ENCODE results near the gene EP400.
"Not testable (repeated sequence)": the region's sequence is repeated elsewhere in the genome, so short reads cannot be mapped to it uniquely, and the experiment has no call there.

Gene EP400

DNA sequence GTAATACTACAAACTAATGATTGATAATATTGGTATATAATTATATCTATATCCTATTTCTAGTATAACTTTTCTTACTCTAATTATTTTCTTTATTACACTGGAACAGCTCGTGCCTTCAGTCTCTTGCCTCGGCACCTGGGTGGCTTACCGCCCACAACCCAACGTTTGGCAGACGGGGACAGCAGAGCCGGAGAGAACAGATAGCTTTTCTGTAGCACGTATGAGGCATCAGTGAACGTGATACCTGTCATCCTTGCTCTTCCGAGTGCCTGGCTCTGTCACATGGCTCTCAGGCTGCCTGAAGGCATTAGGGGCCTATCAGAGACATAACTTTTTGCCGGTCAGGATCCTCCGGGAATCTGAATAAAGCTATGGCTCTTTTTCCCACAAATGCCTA lies 15.2 kb upstream of the EP400 start:
- ATAC-seq: no peak
- Mint-ChIP-seq H3K4me1 (peaks cover 29% of the 10 kb centered on the region), H3K4me3 (no peak overlapping the region), H3K9me3 (no peaks in the 10 kb centered on the region), H3K27ac (no peak overlapping the region), H3K36me3 (peaks cover 97% of the 10 kb centered on the region)
- DNase-seq (ENCODE audit: low spot score in 2 of 2): no peak

DNA sequence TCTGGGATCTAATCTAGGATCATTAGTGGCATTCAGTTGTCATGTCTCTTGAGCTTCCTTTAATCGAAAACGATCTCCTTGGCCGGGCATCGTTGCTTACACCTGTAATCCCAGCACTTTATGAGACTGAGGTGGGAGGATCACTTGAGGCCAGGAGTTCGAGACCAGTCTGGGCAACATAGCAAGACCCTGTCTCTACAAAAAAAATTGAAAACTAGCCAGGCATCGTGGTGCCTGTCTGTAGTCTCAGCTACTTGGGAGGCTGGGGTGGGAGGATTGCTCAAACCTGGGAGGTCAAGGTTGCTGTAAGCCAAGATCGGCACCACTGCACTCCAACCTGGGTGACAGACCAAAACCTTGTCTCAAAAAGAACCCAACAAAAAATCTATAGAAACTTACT lies 11.7 kb upstream of the EP400 start:
- H3K36me3 Mint-ChIP-seq: peaks cover 100% of the 10 kb centered on the region
- H3K4me1 Mint-ChIP-seq: peaks cover 8% of the 10 kb centered on the region
- DNase-seq (ENCODE audit: low spot score in 2 of 2) (no peak), ATAC-seq (no peak)
- no peak overlapping the region for H3K4me3 Mint-ChIP-seq
- H3K9me3 Mint-ChIP-seq: no peaks in the 10 kb centered on the region
- peak overlapping the region; percentile 21 for H3K27ac Mint-ChIP-seq

DNA sequence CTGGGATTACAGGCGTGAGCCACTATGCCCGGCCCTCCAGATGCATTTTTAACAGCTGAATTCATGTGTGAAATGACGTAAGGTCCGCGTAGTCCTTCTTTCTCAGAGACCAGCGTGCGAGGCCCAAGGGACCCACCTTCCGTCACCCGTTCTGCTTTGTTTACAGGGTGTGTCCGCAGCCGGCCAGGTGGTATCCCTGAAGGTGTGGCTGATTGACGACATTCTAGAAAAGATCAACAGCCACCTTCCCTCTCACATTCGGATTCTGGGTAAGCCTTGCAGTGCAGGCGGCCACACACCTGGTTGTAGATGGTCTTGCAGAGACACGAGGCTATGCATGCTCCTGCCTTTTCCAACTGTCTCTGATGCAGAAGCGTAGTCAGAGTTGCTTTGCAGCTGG lies 10.7 kb upstream of the EP400 start:
- no peak overlapping the region for H3K4me3 Mint-ChIP-seq
- ATAC-seq (no peak), DNase-seq (ENCODE audit: low spot score in 2 of 2) (no peak)
- H3K9me3 Mint-ChIP-seq: no peaks in the 10 kb centered on the region
- peaks cover 100% of the 10 kb centered on the region for H3K36me3 Mint-ChIP-seq
- H3K4me1 Mint-ChIP-seq: peaks cover under 1% of the 10 kb centered on the region
- H3K27ac Mint-ChIP-seq: no peak overlapping the region

DNA sequence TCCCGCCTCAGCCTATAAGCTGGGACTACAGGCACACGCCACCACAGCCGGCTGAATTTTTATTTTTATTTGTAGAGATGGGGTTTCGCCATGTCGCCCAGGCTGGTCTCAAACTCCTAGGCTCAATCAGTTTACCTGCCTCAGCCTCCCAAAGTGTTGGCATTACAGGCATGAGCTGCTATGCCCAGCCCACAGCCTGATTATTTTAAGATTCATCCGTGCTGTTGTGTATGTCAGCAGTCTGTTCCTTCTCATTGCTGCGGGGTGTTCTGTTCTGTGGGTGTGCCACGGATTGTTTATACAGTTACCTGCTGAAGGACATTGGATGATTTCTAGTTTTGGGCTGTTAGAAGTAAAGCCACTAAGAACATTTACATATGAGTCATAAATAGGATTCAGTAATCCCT lies 9.6 kb upstream of the EP400 start:
- Mint-ChIP-seq H3K4me3 (no peak overlapping the region), H3K36me3 (peaks cover 98% of the 10 kb centered on the region), H3K4me1 (no peaks in the 10 kb centered on the region), H3K27ac (peak overlapping the region; percentile 32), H3K9me3 (no peaks in the 10 kb centered on the region)
- ATAC-seq (no peak), DNase-seq (ENCODE audit: low spot score in 2 of 2) (no peak)

DNA sequence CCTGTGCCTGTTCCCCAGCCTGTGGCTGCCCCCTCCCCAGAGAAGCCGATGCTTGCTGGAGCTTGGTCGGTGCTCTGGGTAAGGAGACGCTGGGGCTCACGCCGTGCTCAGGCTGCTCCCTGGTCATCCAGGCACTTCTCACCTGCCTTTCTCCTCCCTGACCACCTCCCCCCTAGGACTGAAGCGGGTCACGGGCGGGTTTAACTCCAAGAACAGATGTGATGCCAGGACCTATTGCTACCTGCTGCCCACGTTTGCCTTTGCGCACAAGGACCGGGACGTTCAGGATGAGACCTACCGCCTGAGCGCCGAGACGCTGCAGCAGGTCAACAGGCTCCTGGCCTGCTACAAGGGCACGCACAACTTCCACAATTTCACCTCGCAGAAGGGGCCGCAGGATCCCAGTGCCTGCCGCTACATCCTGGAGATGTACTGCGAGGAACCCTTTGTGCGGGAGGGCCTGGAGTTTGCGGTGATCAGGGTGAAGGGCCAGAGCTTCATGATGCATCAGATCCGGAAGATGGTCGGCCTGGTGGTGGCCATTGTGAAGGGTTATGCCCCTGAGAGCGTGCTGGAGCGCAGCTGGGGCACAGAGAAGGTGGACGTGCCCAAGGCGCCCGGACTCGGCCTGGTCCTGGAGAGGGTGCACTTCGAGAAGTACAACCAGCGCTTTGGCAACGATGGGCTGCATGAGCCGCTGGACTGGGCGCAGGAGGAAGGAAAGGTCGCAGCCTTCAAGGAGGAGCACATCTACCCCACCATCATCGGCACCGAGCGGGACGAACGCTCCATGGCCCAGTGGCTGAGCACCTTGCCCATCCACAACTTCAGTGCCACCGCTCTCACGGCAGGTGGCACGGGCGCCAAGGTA lies 8.4 kb upstream of the EP400 start:
- no peak for ATAC-seq
- Mint-ChIP-seq H3K27ac (peak overlapping the region; percentile 61), H3K9me3 (no peaks in the 10 kb centered on the region), H3K4me3 (no peak overlapping the region), H3K4me1 (no peaks in the 10 kb centered on the region), H3K36me3 (peaks cover 90% of the 10 kb centered on the region)
- DNase-seq (ENCODE audit: low spot score in 2 of 2): no peak

DNA sequence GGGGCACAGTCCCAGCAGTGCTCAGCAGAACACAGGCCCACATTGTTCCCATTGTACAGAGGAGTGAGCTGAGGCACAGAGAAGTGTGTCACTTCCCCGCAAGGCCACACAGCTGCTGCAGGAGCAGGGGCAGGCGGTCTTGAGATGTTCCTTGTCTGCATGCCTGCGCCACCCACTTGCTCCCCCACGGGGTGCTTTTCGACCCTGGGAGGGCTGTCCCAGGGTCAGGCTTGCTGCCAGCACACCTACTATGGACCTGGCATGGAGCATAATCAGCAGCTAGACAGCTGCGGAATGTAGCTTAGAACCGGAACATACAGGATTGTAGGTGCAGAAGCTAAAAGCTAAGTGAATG lies 7.8 kb upstream of the EP400 start:
- Mint-ChIP-seq H3K9me3 (no peaks in the 10 kb centered on the region), H3K4me3 (no peak overlapping the region), H3K4me1 (no peaks in the 10 kb centered on the region), H3K27ac (no peak overlapping the region), H3K36me3 (peaks cover 84% of the 10 kb centered on the region)
- DNase-seq (ENCODE audit: low spot score in 2 of 2) (no peak), ATAC-seq (peak; percentile 21)

DNA sequence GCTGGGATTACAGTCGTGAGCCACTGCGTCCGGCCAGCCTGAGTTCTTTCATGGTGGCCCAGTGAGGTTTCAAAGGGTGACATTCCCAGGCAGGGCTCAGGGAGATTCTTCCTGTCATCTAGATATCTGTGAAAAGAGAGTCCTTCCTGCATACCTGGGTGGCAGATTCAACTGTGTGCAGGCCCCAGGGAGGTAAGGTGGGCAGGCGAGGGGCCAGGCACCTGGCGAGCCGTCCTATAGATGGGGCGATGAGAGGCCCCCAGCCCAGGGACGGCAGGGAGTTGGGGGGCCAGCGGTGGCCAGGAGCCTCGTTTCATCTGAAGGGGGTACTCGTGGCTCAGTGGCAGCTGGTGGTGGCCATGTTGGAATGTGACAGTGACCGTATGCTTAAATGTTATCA lies 7.1 kb upstream of the EP400 start:
- DNase-seq (ENCODE audit: low spot score in 2 of 2): no peak
- H3K4me1 Mint-ChIP-seq: peaks cover 3% of the 10 kb centered on the region
- no peak overlapping the region for H3K27ac Mint-ChIP-seq
- no peaks in the 10 kb centered on the region for H3K9me3 Mint-ChIP-seq
- no peak overlapping the region for H3K4me3 Mint-ChIP-seq
- no peak for ATAC-seq
- peaks cover 77% of the 10 kb centered on the region for H3K36me3 Mint-ChIP-seq

DNA sequence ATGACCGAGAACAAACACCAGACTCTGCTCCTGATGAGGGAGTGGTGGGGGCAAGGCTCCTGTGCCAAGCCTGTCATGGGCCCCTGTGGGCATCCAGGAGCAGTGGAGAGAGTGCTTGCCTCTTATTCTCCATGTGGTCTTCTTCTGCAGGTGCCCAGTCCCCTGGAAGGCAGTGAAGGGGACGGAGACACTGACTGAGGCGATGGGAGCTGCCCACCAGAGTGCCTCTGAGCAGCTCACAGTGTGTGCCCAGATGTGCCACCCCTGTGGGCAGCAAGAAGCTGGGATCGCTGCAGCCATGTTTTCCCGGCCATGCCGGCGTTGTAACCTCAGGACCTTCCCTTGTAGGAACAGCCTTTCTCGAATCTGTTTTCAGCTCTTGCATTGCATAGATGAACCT lies 6.4 kb upstream of the EP400 start:
- H3K4me1 Mint-ChIP-seq: peaks cover 10% of the 10 kb centered on the region
- no peaks in the 10 kb centered on the region for H3K9me3 Mint-ChIP-seq
- H3K36me3 Mint-ChIP-seq: peaks cover 70% of the 10 kb centered on the region
- H3K4me3 Mint-ChIP-seq: no peak overlapping the region
- DNase-seq (ENCODE audit: low spot score in 2 of 2) (no peak), ATAC-seq (no peak)
- H3K27ac Mint-ChIP-seq: no peak overlapping the region

DNA sequence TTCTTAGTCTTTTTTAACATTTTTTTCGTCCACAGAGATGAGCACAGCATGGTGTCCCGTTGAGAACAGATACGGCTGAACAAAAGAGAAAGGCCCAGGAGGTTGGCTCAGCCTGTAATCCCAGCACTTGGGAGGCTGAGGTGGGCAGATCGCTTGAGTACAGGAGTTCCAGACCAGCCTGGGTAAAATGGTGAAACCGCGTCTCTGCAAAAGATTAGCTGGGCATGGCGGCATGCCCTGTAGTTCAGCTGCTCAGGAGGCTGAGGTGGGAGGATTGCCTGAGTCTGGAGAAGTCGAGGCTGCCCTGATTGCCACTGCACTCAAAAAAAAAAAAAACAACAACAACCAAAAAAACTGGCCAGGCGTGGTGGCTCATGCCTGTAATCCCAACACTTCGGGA lies 5.9 kb upstream of the EP400 start:
- peaks cover 15% of the 10 kb centered on the region for H3K4me1 Mint-ChIP-seq
- no peak for DNase-seq (ENCODE audit: low spot score in 2 of 2)

DNA sequence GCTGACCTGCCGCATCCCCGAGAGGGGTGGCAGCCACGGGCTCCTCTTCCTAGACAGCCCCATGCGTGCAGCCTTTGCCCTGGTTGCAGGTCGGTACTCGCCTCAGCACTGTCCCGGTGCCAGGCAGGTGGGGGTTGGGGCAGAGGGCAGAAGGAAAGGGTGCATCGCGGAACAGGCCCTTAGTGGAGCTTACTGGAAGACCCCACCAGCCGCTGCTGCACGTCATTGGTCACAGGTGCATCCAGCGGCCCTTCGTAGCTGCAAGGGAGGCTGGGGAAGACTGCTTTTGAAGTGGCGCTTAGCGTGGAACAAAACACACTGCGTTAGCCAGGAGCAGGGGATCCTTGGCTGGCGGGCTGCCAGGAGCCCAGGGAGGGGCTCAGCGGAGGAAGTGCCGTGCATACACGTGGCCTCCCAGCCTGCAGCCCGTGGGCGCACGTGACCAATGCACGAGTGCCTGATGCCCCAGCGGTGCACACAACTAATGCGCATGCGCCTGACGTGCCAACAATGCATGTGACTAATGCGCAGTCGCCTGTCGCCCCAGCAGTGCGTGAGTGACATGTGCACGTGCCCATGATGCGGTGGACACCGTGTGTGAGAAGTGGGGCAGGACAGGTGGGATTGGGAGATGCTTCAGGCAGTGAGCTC lies 5.0 kb upstream of the EP400 start:
- ATAC-seq: no peak
- DNase-seq (ENCODE audit: low spot score in 2 of 2): no peak
- H3K27ac Mint-ChIP-seq: peak overlapping the region; percentile 78
- H3K9me3 Mint-ChIP-seq: no peaks in the 10 kb centered on the region
- H3K4me3 Mint-ChIP-seq: no peak overlapping the region
- H3K4me1 Mint-ChIP-seq: peaks cover 16% of the 10 kb centered on the region
- H3K36me3 Mint-ChIP-seq: peaks cover 56% of the 10 kb centered on the region

More for the DNA sequence above, 5.9 kb upstream of the EP400 start:
- no peak for ATAC-seq
- H3K9me3 Mint-ChIP-seq: no peaks in the 10 kb centered on the region
- peaks cover 65% of the 10 kb centered on the region for H3K36me3 Mint-ChIP-seq
- H3K4me3 Mint-ChIP-seq: no peak overlapping the region
- no peak overlapping the region for H3K27ac Mint-ChIP-seq

DNA sequence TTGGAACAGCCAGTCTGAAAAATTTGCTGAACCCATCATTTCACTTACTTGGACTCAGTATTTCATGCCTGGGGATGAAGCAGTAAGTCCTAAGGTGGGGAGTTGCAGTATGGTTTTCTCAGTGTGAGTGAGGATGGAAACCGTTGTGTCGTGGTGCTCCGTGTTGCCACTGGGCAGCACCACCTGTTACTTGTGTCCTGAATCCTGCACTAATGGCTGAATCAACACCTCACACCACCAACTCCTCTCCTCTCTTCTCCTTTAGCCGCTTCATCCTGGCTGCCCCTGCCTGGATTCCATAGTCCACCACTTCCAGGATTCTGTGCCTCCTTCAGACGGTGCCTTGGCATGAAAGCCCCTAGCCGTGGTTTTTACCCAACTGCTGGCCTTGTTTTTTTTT lies 3.0 kb upstream of the EP400 start:
- Mint-ChIP-seq H3K36me3 (peaks cover 46% of the 10 kb centered on the region), H3K9me3 (no peaks in the 10 kb centered on the region), H3K27ac (peak overlapping the region; percentile 32), H3K4me3 (no peak overlapping the region), H3K4me1 (peaks cover 16% of the 10 kb centered on the region)
- DNase-seq (ENCODE audit: low spot score in 2 of 2) (no peak), ATAC-seq (no peak)

DNA sequence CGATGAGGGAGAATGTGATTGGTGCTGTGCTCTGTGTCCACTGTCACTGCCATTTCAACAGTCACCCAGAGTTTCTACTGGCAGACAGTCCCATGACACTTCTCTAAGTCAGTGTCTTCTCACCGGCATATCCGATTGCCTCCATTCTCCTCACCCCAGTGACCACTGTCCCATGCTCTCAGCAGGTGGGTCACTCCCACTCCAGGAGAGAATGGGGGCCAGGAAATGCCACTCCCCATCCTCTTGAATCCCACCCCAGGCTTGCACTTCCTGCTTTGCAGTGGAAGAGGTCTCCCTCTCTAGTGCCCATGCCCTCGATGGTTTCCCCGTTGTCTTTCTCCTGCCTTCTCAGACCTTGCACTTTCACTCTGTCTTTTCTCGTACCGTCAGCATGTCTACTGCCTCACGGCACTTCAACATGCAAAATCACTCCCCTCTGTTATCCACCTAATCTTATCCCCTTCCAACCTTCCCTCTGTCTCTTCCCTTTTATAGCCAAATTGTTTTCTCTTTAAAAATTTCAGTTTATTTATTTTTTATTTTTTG lies 2.2 kb upstream of the EP400 start:
- ATAC-seq: no peak
- peak overlapping the region; percentile 32 for H3K27ac Mint-ChIP-seq
- H3K4me1 Mint-ChIP-seq: peaks cover 19% of the 10 kb centered on the region
- DNase-seq (ENCODE audit: low spot score in 2 of 2): no peak
- peaks cover 43% of the 10 kb centered on the region for H3K36me3 Mint-ChIP-seq
- H3K9me3 Mint-ChIP-seq: no peaks in the 10 kb centered on the region
- H3K4me3 Mint-ChIP-seq: no peak overlapping the region

DNA sequence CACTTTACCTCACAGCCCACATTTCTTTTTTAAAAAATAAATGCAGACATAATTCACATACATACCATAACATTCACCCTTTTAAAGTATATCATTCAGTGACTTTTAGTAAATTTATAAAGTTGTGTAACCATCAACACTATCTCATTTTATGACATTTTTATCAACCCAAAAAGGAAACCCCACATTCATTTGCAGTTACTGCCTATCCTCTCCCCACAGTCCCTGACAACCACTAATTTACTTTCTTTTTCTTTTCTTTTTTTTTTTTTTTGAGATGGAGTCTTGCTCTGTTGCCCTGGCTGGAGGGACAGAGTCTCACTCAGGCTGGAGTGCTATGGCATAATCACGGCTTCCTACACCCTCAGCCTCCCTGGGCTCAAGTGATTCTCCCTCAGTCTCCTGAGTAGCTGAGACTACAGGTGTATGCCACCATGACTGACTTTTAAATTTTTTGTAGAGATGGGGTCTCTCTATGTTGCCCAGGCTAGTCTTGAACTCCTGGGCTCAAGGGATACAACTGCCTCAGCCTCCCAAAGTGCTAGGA lies 1.5 kb upstream of the EP400 start:
- Mint-ChIP-seq H3K4me3 (peak overlapping the region; percentile 83), H3K4me1 (peaks cover 25% of the 10 kb centered on the region), H3K9me3 (no peaks in the 10 kb centered on the region), H3K36me3 (peaks cover 39% of the 10 kb centered on the region), H3K27ac (peak overlapping the region; percentile 32)
- ATAC-seq: no peak
- DNase-seq (ENCODE audit: low spot score in 2 of 2): no peak

DNA sequence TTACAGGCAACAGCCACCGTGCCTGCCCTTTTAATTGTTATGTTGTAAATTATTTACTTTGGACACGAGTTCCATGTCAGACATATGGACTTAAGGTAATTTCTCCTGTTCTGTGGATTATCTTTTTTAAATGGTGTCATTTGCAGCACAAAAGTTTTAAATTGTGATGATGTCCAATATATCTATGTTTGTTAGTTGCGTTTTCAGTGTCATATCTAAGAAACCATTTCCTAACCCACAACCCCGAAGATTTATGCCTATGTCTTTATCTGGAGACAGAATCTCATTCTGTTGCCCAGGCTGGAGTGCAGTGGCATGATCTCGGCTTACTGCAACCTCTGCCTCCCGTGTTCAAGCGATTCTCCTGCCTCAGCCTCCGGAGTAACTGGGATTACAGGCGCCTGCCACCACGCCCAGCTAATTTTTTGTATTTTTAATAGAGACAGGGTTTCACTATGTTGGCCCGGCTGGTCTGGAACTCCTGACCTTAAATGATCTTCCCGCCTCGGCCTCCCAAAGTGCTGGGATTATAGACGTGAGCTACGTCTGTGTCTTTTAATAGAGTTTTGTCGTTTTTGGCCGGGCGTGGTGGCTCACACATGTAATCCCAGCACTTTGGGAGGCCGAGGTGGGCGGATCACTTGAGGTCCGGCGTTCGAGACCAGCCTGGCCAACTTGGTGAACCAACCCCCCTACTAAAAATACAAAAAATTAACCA lies 870 bp upstream of the EP400 start:
- not testable (repeated sequence) for DNase-seq (ENCODE audit: low spot score in 2 of 2)
- peaks cover 33% of the 10 kb centered on the region for H3K36me3 Mint-ChIP-seq

More for the DNA sequence above, 870 bp upstream of the EP400 start:
- ATAC-seq, H3K9me3 Mint-ChIP-seq: not testable (repeated sequence)
- H3K27ac Mint-ChIP-seq: peak overlapping the region; percentile 32
- H3K4me1 Mint-ChIP-seq: peaks cover 28% of the 10 kb centered on the region
- peak overlapping the region; percentile 83 for H3K4me3 Mint-ChIP-seq

All from stimulated activated effector memory CD8-positive, alpha-beta T cell treated with anti-CD3 and anti-CD28 coated beads, Interleukin-12 subunit alpha, Interleukin-12 subunit beta, amount 100 ng/mL, for 72 hours (primary cell).